ENCODE measurements around the gene POFUT2.

POFUT2 gene

GRCh38 chr21:45220714-45221490 lies 66.8 kb downstream of the POFUT2 start:
- no peak for DNase-seq

- no peak for DNase-seq
Observed at GRCh38 chr21:45220071-45220481, 67.6 kb downstream of the POFUT2 start.

- no peak for DNase-seq
Observed at GRCh38 chr21:45219517-45219916, 68.2 kb downstream of the POFUT2 start.

GRCh38 chr21:45217010-45217409 lies 70.7 kb downstream of the POFUT2 start:
- DNase-seq, result no peak

- no peak for DNase-seq
Observed at GRCh38 chr21:45215213-45215612, 72.5 kb downstream of the POFUT2 start.

All from KG1 (cell line).